Measurements from ENCODE around the gene ABCG8.
"Not testable (repeated sequence)": the region's sequence is repeated elsewhere in the genome, so short reads cannot be mapped to it uniquely, and the experiment has no call there.

ABCG8 gene

DNA sequence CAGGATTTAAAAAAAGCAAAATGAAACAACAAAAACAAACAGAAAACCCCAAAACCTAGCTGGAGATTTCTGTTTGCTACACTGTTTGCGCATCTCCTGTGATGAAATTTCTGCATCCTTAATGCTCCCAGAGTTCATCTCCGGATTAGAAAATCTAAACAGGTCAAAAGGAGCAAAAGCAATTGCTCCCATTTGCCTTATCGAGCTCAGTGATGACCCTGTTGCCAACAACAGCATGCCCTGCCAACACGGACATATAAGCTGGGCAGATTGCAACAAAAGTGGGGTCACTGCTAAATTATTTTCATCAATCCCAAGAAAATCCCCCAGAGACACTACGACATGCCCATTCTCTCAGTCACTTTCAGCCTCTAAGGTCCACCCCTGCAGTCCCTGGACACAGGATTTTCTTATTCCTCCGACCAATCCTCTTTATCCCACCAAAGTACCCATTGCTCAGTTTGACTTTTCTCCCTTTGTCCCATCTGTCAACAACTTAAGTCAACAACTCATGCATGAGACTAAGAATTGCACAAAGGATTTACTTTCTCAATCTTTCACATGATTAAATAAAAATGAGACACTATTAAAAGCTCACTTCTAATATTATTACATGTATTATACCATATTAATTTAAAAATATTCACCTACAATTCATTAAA, 67.8 kb downstream of the ABCG8 start:
- no peak for DNase-seq (ENCODE audit: low read depth in 4 of 4, low spot score in 1 of 4)

DNA sequence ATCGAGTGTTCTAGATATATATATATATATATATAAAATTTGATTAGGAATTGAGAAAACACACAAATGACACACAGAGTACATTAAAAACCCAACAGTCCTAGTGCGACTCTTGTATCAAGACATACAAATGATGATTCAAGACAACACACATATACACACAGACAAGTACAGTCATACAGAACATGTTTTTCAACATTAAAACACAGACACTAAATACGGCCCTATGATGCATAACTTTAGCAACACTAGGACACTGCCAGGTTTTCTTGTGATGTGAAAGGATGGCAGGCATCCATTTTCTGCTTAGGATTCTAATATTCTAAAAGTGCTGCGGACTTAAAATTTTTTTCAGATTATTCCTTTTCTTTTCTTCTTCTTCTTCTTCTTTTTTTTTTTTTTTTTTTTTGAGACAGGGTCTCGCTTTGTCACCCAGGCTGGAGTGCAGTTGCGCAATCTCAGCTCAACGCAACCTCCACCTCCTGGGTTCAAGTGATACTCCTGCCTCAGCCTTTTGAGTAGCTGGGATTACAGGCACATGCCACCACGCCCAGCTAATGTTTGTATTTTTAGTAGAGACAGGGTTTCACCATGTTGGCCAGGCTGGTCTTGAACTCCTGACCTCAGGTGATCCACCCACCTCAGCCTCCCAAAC, 72.5 kb downstream of the ABCG8 start:
- not testable (repeated sequence) for DNase-seq (ENCODE audit: low read depth in 4 of 4, low spot score in 1 of 4)

GRCh38 chr2:43924463-43924862, 85.7 kb downstream of the ABCG8 start:
- no peak for DNase-seq (ENCODE audit: low read depth in 4 of 4, low spot score in 1 of 4)

- no peak for DNase-seq (ENCODE audit: low read depth in 4 of 4, low spot score in 1 of 4)
Observed at GRCh38 chr2:43925431-43925830, 86.7 kb downstream of the ABCG8 start.

- no peak for DNase-seq (ENCODE audit: low read depth in 4 of 4, low spot score in 1 of 4)
Observed at GRCh38 chr2:43927442-43927841, 88.7 kb downstream of the ABCG8 start.

DNA sequence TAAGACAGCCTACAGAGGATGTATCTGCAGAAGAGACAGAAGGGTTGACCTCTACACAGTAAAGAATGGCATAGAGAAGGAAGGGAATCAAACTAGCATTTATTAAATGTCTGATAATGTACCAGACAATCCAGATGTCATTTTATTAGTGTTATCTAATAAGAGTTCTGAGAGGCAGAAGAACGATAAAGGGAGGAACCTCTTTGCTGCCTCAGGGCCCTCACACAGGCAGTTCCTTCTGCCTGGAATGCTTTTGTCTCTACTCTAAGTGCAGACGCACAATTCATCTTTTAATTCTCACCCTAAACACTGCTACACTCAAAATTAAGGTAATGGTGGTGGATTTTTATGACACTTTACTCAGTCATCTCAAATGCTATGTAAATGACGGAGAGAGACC, 92.5 kb downstream of the ABCG8 start:
- no peak for DNase-seq (ENCODE audit: low read depth in 4 of 4, low spot score in 1 of 4)
